ENCODE data around the gene ARL8B.

DNA sequence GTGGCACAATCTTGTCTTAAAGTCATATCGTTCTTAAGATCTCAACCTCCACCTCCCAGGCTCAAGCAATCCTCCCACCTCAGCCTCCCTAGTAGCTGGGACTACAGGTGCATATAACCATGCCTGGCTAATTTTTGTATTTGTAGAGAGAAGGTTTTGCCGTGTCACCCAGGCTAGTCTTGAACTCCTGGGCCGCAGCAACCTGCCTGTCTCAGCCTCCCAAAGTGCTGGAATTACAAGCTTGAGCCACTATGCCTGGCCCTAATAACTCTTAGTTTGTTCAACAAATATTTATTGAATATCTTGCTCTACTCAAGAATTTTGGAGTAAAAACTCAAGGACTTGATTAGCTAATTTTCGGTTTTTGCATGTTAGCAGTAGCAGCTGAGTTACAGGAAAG, 46.0 kb downstream of the ARL8B start:
- TF ChIP-seq, protein P1, sequence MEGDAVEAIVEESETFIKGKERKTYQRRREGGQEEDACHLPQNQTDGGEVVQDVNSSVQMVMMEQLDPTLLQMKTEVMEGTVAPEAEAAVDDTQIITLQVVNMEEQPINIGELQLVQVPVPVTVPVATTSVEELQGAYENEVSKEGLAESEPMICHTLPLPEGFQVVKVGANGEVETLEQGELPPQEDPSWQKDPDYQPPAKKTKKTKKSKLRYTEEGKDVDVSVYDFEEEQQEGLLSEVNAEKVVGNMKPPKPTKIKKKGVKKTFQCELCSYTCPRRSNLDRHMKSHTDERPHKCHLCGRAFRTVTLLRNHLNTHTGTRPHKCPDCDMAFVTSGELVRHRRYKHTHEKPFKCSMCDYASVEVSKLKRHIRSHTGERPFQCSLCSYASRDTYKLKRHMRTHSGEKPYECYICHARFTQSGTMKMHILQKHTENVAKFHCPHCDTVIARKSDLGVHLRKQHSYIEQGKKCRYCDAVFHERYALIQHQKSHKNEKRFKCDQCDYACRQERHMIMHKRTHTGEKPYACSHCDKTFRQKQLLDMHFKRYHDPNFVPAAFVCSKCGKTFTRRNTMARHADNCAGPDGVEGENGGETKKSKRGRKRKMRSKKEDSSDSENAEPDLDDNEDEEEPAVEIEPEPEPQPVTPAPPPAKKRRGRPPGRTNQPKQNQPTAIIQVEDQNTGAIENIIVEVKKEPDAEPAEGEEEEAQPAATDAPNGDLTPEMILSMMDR (conservative IDR thresholded peaks at IDR 0.05 in 1 of 2, IDR thresholded peaks at IDR 0.05 in 1 of 2; ENCODE audit: low read depth in 1 of 2, low read length in 2 of 2) = no peak
- no peak for TF ChIP-seq EZH2 (IDR thresholded peaks at IDR 0.05; ENCODE audit: low read length, missing control alignments)

Measured in fibroblast of lung (primary cell).